Activated CD8-positive, alpha-beta T cell treated with anti-CD3 and anti-CD28 coated beads, Interleukin-2, amount 10 ng/mL, durations not matched to agents 7 days and 5 days (primary cell): Measurements from ENCODE around the gene MORN5. TPM values are rescaled to one million over a fixed set of nuclear protein-coding genes. Genes with fewer than 3 reads are reported as not detected.
A peak's percentile ranks its signal among the peaks of the same experiment; 100 is the strongest.

Experiments
- ATAC-seq: fragments of 150-1000 bp; cut with Tn5 transposase; one replicate; pipeline ENCODE4 v1.10.0; 2021; ENCODE audit warnings: moderate library complexity
- CTCF ChIA-PET: fragments of 350-600 bp; sonication (Branson Sonifier 250); formaldehyde crosslinking; loops from one replicate; lab custom pipeline; 2021; ENCODE audit warnings: antibody characterized with exemption; lab: Charles Lee
- POLR2A ChIA-PET: fragments of 350-600 bp; sonication (Branson Sonifier 250); formaldehyde crosslinking; loops from one replicate; lab custom pipeline; 2021; ENCODE audit warnings: antibody characterized with exemption; lab: Charles Lee
- DNase-seq: peaks from one replicate; pipeline ENCODE4 v3.0.0-alpha.2; 2020
- H3K27ac Mint-ChIP-seq: one replicate; pipeline ENCODE4 v1.8.0; 2021; ENCODE audit warnings: mild to moderate bottlenecking, mixed read lengths
- H3K27me3 Mint-ChIP-seq: one replicate; pipeline ENCODE4 v1.8.0; 2021; ENCODE audit warnings: low read depth, mixed read lengths
- H3K36me3 Mint-ChIP-seq: one replicate; pipeline ENCODE4 v1.8.0; 2021; ENCODE audit warnings: low read depth, mixed read lengths
- H3K4me1 Mint-ChIP-seq: one replicate; pipeline ENCODE4 v1.8.0; 2021; ENCODE audit warnings: low read depth, mixed read lengths
- H3K4me3 Mint-ChIP-seq: one replicate; pipeline ENCODE4 v1.8.0; 2021; ENCODE audit warnings: mild to moderate bottlenecking, mixed read lengths
- H3K9me3 Mint-ChIP-seq: one replicate; pipeline ENCODE4 v1.8.0; 2022; ENCODE audit warnings: mixed read lengths; ENCODE audit not compliant: insufficient read depth
- total RNA-seq, 2 experiments: library from RNA; stranded (reverse); gene quantifications; one replicate each; pipeline ENCODE4 v1.2.3, GENCODE V29; 2021

Gene MORN5
- total RNA-seq, 2 experiments from 2014 or later: not detected

DNA sequence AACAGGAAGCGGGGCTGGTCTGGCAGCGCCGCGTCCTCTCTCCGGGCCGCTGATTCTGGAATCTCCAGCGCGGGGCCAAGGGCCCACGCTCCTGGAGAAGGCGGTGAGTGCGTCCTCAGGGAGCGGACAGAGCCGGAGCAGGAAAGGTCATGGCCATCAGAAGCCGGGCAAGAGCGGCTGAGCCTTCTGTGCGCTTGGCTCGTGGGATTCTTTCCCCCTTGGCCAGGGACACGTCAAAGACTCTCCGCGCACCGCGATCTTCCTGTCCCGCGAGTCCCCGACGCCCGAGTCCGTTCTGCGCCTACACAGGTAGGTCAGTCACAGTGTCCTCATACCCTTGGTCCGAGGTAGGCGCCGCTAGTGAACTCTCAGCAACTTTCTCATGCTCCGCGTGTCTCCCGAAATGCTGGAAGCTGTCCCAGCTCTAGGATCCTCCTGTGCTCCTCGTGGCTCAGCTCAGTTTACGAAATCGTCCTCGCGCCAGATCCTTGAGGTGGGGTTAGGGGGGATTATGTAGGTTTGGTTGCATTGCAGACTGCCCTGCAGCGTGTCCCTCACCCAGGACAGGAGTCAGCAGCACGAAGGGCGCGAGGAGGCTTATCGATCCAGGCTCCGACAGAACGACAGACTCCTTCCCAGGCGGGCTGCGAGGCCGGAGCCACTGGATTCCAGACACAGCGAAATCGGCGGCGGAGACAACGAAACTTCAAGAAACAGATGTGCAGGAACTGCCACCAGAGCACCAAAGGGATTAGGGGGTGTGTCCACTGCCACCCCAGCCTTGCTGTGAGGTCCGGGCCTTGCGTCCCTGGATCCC is 60.4 kb downstream of the MORN5 start:
- Mint-ChIP-seq H3K27ac (no peak overlapping the region), H3K4me1 (peaks cover 30% of the 10 kb centered on the region), H3K27me3 (peaks cover 79% of the 10 kb centered on the region), H3K9me3 (no peaks in the 10 kb centered on the region), H3K4me3 (peak overlapping the region; percentile 59), H3K36me3 (no peaks in the 10 kb centered on the region)
- ATAC-seq: no peak
- POLR2A ChIA-PET: no interaction called here
- CTCF ChIA-PET: interaction anchor here (0.9 to 1.0 kb wide), 2 partner anchors 9 to 121 kb away, joined by 3 to 4 read pairs; no protein-coding TSS in a partner anchor
- DNase-seq: no peak

DNA sequence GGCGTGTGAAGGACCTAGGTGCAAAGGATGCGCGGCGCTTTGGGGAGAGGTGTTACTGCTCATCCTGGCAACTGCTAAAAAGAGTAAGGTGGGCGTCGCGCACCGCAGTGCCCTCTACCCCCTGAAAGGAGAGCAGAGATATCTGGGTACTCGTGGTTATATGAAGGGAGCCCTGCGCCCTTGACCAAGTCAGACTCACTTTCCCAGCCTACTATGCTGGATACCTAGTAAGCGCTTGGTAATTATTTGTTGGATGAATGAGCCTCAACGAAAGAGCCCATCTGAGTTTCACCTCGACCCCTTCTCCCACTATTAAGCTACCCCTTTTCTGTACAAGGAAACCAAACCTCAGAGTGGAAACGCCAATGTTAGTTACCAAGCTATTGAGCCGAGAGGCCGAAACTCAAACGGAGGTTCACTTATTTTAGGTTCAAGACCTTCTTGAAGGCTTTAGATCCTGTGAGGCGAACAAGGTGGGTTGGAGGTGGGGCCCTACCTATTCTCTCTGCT is 61.0 kb downstream of the MORN5 start:
- Mint-ChIP-seq H3K36me3 (no peaks in the 10 kb centered on the region), H3K9me3 (no peaks in the 10 kb centered on the region), H3K4me1 (peaks cover 30% of the 10 kb centered on the region), H3K27ac (no peak overlapping the region), H3K4me3 (no peak overlapping the region), H3K27me3 (peaks cover 72% of the 10 kb centered on the region)
- ATAC-seq: no peak
- DNase-seq: no peak
- ChIA-PET CTCF (interaction anchor here (0.9 to 1.0 kb wide), 2 partner anchors 9 to 122 kb away, joined by 3 to 4 read pairs; no protein-coding TSS in a partner anchor), POLR2A (no interaction called here)

DNA sequence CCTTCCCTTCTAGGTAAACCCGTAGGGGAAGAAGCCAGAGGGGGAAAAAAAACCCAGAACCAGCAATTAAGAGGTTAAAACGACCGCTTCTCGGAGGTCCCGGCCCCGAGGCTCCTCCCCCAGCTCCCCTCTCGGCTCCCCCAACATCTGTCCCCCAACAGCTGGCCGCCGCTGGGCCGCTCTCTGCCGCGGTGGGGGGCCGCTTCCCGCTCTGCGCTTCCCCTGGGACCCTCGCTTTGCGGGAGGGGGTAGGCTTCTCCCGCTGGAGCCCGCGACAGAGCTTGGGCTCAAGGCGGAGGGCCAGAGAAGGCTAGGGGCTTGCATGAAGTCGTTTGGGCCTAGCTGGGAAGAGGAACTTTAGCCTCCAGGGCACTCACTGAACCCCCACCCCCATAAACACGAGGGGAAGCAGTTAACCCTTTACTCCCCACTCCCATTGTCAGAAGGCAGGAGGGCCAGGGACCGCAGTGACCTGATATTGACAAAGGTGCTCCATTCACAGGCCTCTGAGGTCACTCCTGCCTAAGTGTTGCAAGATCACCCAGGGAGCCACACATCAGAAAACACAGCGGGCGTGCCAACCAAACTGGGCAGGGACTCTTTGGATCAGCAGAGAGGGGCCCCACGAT is 61.6 kb downstream of the MORN5 start:
- CTCF ChIA-PET: interaction anchor here (0.9 to 1.0 kb wide), 2 partner anchors 10 to 122 kb away, joined by 3 to 4 read pairs; no protein-coding TSS in a partner anchor
- peaks cover 30% of the 10 kb centered on the region for H3K4me1 Mint-ChIP-seq

DNA sequence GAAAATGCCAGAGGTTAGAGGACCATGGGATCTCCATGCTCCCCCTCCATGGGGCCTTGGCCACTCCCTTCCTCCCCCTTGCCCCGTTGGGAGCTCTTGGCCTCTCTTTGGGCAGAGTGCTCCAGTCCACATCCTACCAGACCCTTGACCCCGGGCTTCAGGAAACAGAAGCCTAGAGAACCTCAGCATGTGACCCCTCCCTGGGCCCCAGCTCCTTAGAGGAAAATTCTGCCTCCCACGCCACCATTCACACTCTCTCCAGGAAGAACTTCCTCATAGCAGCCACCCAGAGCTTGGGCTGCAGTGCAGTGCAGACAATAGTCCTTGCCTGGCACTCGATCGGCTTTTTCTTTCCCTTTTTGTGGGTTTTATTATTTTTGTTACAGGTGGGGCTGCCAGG is 63.1 kb downstream of the MORN5 start:
- Mint-ChIP-seq H3K27ac (no peak overlapping the region), H3K9me3 (no peaks in the 10 kb centered on the region), H3K27me3 (peaks cover 75% of the 10 kb centered on the region), H3K4me3 (no peak overlapping the region), H3K4me1 (peaks cover 30% of the 10 kb centered on the region), H3K36me3 (no peaks in the 10 kb centered on the region)
- POLR2A ChIA-PET: no interaction called here
- DNase-seq: no peak
- CTCF ChIA-PET: interaction anchor here (1.5 kb wide), 2 partner anchors 124 to 127 kb away, joined by 3 to 4 read pairs; no protein-coding TSS in a partner anchor
- no peak for ATAC-seq

More for the DNA sequence above, 61.6 kb downstream of the MORN5 start:
- H3K4me3 Mint-ChIP-seq: no peak overlapping the region
- H3K27me3 Mint-ChIP-seq: peaks cover 68% of the 10 kb centered on the region
- POLR2A ChIA-PET: no interaction called here
- no peaks in the 10 kb centered on the region for H3K36me3 Mint-ChIP-seq
- DNase-seq (no peak), ATAC-seq (no peak)
- no peaks in the 10 kb centered on the region for H3K9me3 Mint-ChIP-seq
- H3K27ac Mint-ChIP-seq: no peak overlapping the region

DNA sequence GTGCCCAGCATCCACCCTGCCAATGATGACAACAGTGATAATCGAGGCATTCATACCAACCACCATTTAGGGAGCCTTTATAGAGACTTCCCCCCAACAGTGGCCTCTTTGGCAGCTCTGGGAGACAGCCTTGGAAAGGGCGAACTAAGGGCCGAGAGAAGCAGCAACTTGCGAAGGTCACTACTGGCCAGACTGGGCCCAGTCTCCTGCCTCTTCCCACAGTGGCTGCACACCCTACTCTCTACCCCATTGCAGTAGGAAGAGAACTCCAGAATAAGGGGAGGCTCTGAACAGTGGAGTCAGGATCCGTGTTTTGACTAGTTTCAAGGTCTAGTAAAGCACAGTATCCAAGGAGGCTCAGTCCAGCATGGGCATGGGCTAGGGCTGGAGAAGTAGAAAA is 63.7 kb downstream of the MORN5 start:
- Mint-ChIP-seq H3K36me3 (no peaks in the 10 kb centered on the region), H3K27ac (no peak overlapping the region), H3K4me3 (no peak overlapping the region), H3K4me1 (peaks cover 24% of the 10 kb centered on the region), H3K9me3 (no peaks in the 10 kb centered on the region), H3K27me3 (peaks cover 74% of the 10 kb centered on the region)
- CTCF ChIA-PET: interaction anchor here (1.5 kb wide), 2 partner anchors 124 to 128 kb away, joined by 3 to 4 read pairs; no protein-coding TSS in a partner anchor
- POLR2A ChIA-PET: no interaction called here
- DNase-seq (no peak), ATAC-seq (no peak)

DNA sequence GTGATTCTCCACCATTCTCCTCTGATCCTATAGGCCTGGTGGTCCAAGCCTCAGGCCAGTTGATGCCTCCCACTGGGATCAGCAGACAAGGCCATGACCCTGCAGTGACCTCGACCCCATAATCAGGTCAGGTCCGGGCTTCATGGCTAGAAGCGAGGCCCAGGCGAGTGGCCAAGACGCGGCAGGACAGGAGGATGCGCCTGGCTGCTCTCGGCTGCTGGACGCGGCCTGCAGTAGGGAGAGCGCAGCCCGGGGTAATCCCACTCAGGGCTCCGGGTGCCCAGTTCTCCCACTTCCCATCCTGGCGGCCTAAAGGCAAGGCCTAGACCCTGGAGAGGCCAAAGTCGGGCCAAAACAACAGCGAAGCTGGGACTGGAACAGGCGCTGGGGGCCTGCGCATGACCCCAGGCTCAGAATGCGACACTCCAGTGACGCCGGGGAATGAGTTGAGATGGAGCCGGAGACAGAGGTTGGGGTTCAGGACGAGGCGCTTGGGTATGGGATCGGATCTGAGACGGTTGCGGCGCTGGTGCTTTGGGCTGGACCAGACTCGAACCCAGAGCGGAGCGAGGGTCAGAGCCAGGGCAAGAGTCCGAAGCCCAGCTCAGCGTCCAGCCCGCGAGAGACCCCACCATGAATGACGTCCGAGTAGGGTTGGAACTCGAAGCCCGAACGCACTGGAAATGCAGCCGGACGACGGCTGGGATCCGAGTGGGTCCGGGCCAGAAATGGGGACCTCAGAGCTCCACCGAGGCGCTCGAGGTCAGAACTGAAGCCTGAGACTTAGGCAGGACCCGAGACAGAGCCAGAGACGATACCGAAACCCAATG is 65.8 kb downstream of the MORN5 start:
- H3K4me1 Mint-ChIP-seq: peaks cover 5% of the 10 kb centered on the region
- no peaks in the 10 kb centered on the region for H3K9me3 Mint-ChIP-seq
- ATAC-seq (no peak), DNase-seq (no peak)
- CTCF ChIA-PET: no interaction called here
- no peaks in the 10 kb centered on the region for H3K36me3 Mint-ChIP-seq
- POLR2A ChIA-PET: no interaction called here
- H3K27me3 Mint-ChIP-seq: peaks cover 53% of the 10 kb centered on the region
- H3K4me3 Mint-ChIP-seq: no peak overlapping the region
- H3K27ac Mint-ChIP-seq: no peak overlapping the region

DNA sequence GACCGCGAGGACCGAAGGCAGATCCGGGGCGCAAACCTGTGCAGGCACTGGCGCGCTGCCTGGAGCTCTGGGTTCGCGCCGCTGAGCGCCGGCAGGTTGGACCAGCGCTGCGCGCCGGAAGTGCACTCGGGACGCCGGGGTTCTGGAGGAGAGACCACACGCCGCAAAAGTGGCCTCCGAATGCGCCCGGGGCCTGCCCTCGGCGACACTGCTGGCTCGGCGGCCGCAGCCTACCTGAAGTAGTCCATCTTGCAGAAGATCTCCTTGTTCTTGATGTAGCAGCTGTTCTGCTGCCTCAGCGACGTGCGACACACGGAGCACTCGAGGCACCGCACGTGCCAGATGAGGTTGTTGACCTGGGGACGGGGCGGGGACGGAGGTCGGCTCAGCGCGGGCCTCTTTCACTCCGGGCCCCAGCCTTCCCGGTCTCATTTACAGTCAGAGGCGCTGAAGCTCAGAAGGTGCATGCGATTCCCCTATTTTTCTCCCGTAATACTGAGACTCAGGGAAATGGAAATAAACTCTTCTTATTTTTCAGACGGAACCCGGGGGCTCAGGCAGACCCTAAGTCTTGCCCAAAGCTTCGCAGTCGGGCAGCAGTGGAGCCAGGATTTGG is 66.5 kb downstream of the MORN5 start:
- no peaks in the 10 kb centered on the region for H3K36me3 Mint-ChIP-seq
- no peak overlapping the region for H3K27ac Mint-ChIP-seq
- H3K4me1 Mint-ChIP-seq: peaks cover 5% of the 10 kb centered on the region
- ChIA-PET CTCF (no interaction called here), POLR2A (no interaction called here)
- peaks cover 49% of the 10 kb centered on the region for H3K27me3 Mint-ChIP-seq
- no peak overlapping the region for H3K4me3 Mint-ChIP-seq
- H3K9me3 Mint-ChIP-seq: no peaks in the 10 kb centered on the region
- ATAC-seq: no peak
- DNase-seq: no peak

DNA sequence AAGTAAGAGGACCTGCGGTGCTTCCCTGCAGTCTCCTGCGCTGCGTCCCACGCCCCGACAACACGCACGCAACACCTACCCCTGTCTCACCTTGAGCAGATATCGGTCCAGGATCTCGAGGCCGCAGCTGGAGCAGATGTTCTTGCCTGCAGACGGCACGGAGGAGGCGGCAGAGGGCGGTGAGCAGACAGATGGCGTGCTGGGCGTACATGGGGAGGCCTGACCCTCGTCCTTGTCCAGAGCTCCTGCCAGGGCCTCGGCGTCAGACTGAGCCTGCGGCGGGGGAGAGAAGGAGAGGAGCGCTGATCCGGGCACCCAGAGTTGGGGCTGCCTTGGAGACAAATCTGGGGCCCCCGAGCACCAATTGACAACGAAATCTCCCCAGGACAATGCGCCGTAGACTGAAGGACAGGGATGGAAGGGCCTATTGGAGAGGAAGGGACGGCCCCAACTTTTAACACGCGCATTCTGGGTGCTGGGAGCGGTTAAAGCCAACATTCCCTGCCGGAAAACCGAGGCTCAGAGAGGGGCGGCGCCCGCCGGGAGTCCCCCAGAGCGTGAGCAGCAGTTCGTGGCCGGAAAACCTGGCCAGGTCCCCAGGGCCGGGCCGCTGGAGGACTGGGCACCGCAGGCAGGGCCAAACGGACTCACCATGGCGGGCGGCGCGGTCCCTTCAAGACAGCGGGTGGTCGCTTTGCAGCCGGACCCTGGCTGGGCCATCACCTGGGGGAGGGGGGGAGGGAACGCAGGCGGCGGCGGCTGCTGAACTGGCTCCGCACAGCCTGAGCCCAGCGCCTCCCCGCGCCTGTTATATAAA is 67.3 kb downstream of the MORN5 start:
- no peaks in the 10 kb centered on the region for H3K36me3 Mint-ChIP-seq
- no peak for ATAC-seq
- DNase-seq: no peak
- ChIA-PET CTCF (no interaction called here), POLR2A (no interaction called here)
- H3K4me3 Mint-ChIP-seq: no peak overlapping the region
- H3K27ac Mint-ChIP-seq: no peak overlapping the region
- H3K4me1 Mint-ChIP-seq: peaks cover 5% of the 10 kb centered on the region
- H3K27me3 Mint-ChIP-seq: peaks cover 43% of the 10 kb centered on the region
- H3K9me3 Mint-ChIP-seq: no peaks in the 10 kb centered on the region

DNA sequence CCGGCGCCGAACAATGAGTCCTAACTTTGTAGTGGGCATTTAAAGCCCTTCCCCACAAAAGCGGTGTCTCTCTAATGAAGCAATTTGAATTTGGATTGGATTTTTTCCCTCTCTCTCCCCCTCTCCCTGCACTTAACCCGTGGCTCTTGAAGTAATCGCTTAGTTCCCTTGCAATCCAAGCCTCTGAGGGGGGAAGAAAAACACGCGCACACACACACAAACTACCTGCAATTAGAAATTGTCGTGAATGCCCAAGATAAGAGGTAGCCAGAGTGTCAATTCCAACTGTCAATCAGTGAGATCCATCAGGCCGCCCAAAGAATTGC is 67.8 kb downstream of the MORN5 start:
- no peak for DNase-seq
- ChIA-PET POLR2A (interaction anchor here (1.0 kb wide), 1 partner anchor 37 kb away, joined by 3 read pairs; the partner anchor contains the start of genes MRRF and RBM18), CTCF (no interaction called here)
- Mint-ChIP-seq H3K9me3 (no peaks in the 10 kb centered on the region), H3K4me3 (peak overlapping the region; percentile 4), H3K27me3 (peaks cover 38% of the 10 kb centered on the region), H3K4me1 (peaks cover 5% of the 10 kb centered on the region), H3K27ac (no peak overlapping the region), H3K36me3 (no peaks in the 10 kb centered on the region)
- ATAC-seq: no peak

DNA sequence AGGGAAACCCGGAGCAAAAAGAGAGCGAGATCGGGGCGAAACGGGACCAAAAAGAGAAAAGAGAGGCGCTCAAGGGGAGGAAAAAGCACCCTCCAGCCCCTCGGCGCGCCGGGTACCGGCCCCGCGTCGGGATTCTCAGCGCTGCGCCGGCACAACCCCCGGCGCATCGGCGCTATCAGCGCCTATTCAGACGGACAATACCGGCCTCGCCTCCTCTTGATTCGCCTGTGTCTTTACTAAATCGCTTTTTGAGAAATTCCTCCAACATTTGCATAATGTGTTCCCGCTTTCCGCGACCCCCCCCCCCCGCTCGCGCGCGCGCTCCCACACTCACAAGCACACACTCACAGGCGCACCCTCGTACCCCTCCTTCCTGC is 68.5 kb downstream of the MORN5 start:
- Mint-ChIP-seq H3K4me3 (peak overlapping the region; percentile 13), H3K4me1 (peaks cover under 1% of the 10 kb centered on the region), H3K36me3 (no peaks in the 10 kb centered on the region), H3K9me3 (no peaks in the 10 kb centered on the region), H3K27me3 (peaks cover 33% of the 10 kb centered on the region), H3K27ac (no peak overlapping the region)
- DNase-seq: no peak
- no peak for ATAC-seq
- ChIA-PET POLR2A (interaction anchor here (1.0 kb wide), 1 partner anchor 37 kb away, joined by 3 read pairs; the partner anchor contains the start of genes MRRF and RBM18), CTCF (no interaction called here)
